Measurements from ENCODE around the gene BCL11B.

DNA sequence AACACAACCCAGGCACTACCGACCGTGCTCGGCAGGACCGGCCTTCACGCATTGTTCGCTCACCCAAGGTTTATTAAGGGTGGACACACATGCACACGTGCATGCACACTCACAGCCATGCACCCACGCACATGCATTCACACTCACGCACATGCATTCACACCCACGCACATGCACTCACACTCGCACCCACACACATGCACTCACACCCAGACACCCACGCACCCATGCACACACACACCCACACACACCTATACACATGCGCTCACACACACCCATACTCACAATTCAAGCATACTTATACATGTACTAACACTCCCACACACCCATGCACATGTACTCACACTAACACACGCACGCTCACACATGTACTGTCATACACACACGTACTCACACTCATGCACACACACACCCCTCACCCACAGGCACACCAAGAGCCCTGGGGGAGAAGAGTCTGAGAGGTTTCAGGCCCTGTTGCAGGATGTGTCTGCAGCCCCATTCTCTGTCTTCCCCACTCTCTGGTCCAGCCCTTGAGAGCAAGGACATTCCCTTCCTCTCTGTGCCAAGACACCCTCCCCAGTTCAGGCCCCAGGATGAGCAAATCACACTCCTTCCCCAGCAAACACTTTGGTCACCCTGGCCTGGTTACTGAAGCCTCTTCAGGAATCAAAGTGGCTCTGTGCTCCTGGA lies 49.4 kb upstream of the BCL11B start:
- TF ChIP-seq, protein P1, sequence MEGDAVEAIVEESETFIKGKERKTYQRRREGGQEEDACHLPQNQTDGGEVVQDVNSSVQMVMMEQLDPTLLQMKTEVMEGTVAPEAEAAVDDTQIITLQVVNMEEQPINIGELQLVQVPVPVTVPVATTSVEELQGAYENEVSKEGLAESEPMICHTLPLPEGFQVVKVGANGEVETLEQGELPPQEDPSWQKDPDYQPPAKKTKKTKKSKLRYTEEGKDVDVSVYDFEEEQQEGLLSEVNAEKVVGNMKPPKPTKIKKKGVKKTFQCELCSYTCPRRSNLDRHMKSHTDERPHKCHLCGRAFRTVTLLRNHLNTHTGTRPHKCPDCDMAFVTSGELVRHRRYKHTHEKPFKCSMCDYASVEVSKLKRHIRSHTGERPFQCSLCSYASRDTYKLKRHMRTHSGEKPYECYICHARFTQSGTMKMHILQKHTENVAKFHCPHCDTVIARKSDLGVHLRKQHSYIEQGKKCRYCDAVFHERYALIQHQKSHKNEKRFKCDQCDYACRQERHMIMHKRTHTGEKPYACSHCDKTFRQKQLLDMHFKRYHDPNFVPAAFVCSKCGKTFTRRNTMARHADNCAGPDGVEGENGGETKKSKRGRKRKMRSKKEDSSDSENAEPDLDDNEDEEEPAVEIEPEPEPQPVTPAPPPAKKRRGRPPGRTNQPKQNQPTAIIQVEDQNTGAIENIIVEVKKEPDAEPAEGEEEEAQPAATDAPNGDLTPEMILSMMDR (IDR thresholded peaks at IDR 0.05 in 2 of 3, conservative IDR thresholded peaks at IDR 0.05 in 1 of 3; ENCODE audit: control insufficient read depth in 2 of 3, extremely low read depth in 1 of 3, insufficient read depth in 1 of 3, low read depth in 3 of 3, low read length in 3 of 3) = no peak
- no peak for TF ChIP-seq NFYA (IDR thresholded peaks at IDR 0.05; ENCODE audit: borderline replicate concordance, low read depth, low read length)
- TF ChIP-seq POLR2A (IDR thresholded peaks at IDR 0.05; ENCODE audit: low read depth, low read length) = no peak
- TF ChIP-seq EZH2 (IDR thresholded peaks at IDR 0.05; ENCODE audit: borderline replicate concordance, control insufficient read depth, low read depth, low read length) = no peak
